Suprapubic skin (tissue), 4 donors: ENCODE measurements around the gene SF3B1. TPM values are rescaled to one million over a fixed set of nuclear protein-coding genes. Genes with fewer than 3 reads are reported as not detected.
"Not testable (repeated sequence)": the region's sequence is repeated elsewhere in the genome, so short reads cannot be mapped to it uniquely, and the experiment has no call there.

Experiments
- DNase-seq, 2 donors: peaks; one replicate each; pipeline ENCODE4 v3.0.0-alpha.2; 2019; ENCODE audit warnings: low spot score in 2 of 2
- H3K27ac ChIP-seq: fragments of 200-600 bp; sonication (generic); one replicate; pipeline ENCODE4 v1.5.1; 2019
- H3K27me3 ChIP-seq: fragments of 200-600 bp; sonication (generic); one replicate; pipeline ENCODE4 v1.5.1; 2019
- H3K36me3 ChIP-seq: fragments of 200-600 bp; sonication (generic); one replicate; pipeline ENCODE4 v1.5.1; 2019
- H3K4me1 ChIP-seq: fragments of 200-600 bp; sonication (generic); one replicate; pipeline ENCODE4 v1.5.1; 2019
- H3K4me3 ChIP-seq: fragments of 200-600 bp; sonication (generic); one replicate; pipeline ENCODE4 v1.5.1; 2019; ENCODE audit warnings: mild to moderate bottlenecking
- H3K9me3 ChIP-seq: fragments of 200-600 bp; sonication (generic); one replicate; pipeline ENCODE4 v1.5.1; 2019
- CTCF ChIP-seq, 2 donors: fragments of 200-600 bp in 1 of 2; fragments of 450-650 bp in 1 of 2; sonication (generic) in 1 of 2; IDR thresholded peaks; one replicate each; pipeline ENCODE4 v1.5.1; 2016 to 2019; ENCODE audit warnings: antibody characterized with exemption in 2 of 2, mild to moderate bottlenecking in 1 of 2, moderate library complexity in 1 of 2
- EP300 ChIP-seq: sonication (generic); formaldehyde crosslinking; IDR thresholded peaks from one replicate; pipeline ENCODE4 v1.6.1; 2017; ENCODE audit warnings: antibody characterized with exemption
- POLR2A ChIP-seq, 2 donors: fragments of 450-650 bp; IDR thresholded peaks; one replicate each; pipeline ENCODE4 v1.6.1; 2017; ENCODE audit warnings: antibody characterized with exemption in 2 of 2, mild to moderate bottlenecking in 2 of 2, moderate library complexity in 2 of 2
- POLR2AphosphoS5 ChIP-seq, 3 donors: sonication (generic); formaldehyde crosslinking; IDR thresholded peaks; one replicate each; pipeline ENCODE4 v1.6.1; 2017; ENCODE audit warnings: antibody characterized with exemption in 3 of 3
- WGBS: methylation state at CpG from one replicate; pipeline ENCODE4 v1.1.5; 2018; 5-methylcytosine and 5-hydroxymethylcytosine counted together
- total RNA-seq, 4 donors: library from RNA; depleted of rRNA; stranded (reverse); fragments of >200 nt; gene quantifications; one replicate each; pipeline ENCODE4 v1.1.0, GENCODE V29; 2016

Gene SF3B1
- total RNA-seq, 4 donors from 2014 or later: 216 to 894 (median 222) TPM

- WGBS: 90% methylated on average over 5 of the region's 5 CpGs
- Histone ChIP-seq H3K9me3 (no peaks in the 10 kb centered on the region), H3K27ac (no peak overlapping the region), H3K4me1 (no peaks in the 10 kb centered on the region), H3K36me3 (no peaks in the 10 kb centered on the region), H3K4me3 (no peak overlapping the region), H3K27me3 (no peaks in the 10 kb centered on the region)
- TF ChIP-seq POLR2AphosphoS5 (IDR thresholded peaks at IDR 0.05) (no peak), CTCF (IDR thresholded peaks at IDR 0.05) (no peak), EP300 (no peak), POLR2A (IDR thresholded peaks at IDR 0.05) (no peak)
- DNase-seq: no peak
Observed at GRCh38 chr2:197345846-197346370, 88.9 kb downstream of the SF3B1 start.

- DNase-seq: not testable (repeated sequence)
Observed at GRCh38 chr2:197343968-197344367, 90.9 kb downstream of the SF3B1 start.

GRCh38 chr2:197340591-197340990, 94.2 kb downstream of the SF3B1 start:
- no peaks in the 10 kb centered on the region for H3K9me3 ChIP-seq
- no peaks in the 10 kb centered on the region for H3K4me1 ChIP-seq
- no peak overlapping the region for H3K4me3 ChIP-seq
- H3K27me3 ChIP-seq: no peaks in the 10 kb centered on the region
- TF ChIP-seq EP300: no peak
- no peak for TF ChIP-seq CTCF (IDR thresholded peaks at IDR 0.05)
- TF ChIP-seq POLR2A (IDR thresholded peaks at IDR 0.05): no peak
- no peak for TF ChIP-seq POLR2AphosphoS5 (IDR thresholded peaks at IDR 0.05)
- DNase-seq: no peak
- H3K36me3 ChIP-seq: no peaks in the 10 kb centered on the region
- 94% methylated on average over 5 of the region's 5 CpGs for WGBS
- H3K27ac ChIP-seq: no peak overlapping the region

More at GRCh38 chr2:197343968-197344367, 90.9 kb downstream of the SF3B1 start:
- H3K9me3 ChIP-seq, H3K4me1 ChIP-seq, H3K36me3 ChIP-seq, H3K27ac ChIP-seq, H3K4me3 ChIP-seq, H3K27me3 ChIP-seq: not testable (repeated sequence)
- WGBS: 88% methylated on average over 4 of the region's 5 CpGs

Other genes starting within 250 kb of the SF3B1 start
- 10 to 100 TPM in 3 of 4 donors, 1 to 10 TPM in 1; 6.3 to 34.4 (median 17.8) TPM for gene ANKRD44, start 124.2 kb downstream of the SF3B1 start, total RNA-seq
- gene COQ10B, start 18.5 kb upstream of the SF3B1 start, total RNA-seq: 10 to 100 TPM; 19.7 to 30.5 (median 25.2) TPM
- 100 to 1,000 TPM in 3 of 4 donors, 10 to 100 TPM in 1; 86.9 to 148 (median 112) TPM for gene HSPD1, start 64.8 kb upstream of the SF3B1 start, total RNA-seq
- gene HSPE1, start 65.4 kb upstream of the SF3B1 start, total RNA-seq: 10 to 100 TPM; 50.0 to 86.8 (median 75.9) TPM
- gene MOB4, start 81.0 kb upstream of the SF3B1 start, total RNA-seq: 10 to 100 TPM; 17.8 to 30.4 (median 22.6) TPM
- 1 to 10 TPM; 1.4 to 5.8 (median 5.0) TPM for gene RFTN2, start 240.6 kb upstream of the SF3B1 start, total RNA-seq